Neuron (in vitro differentiated cells): ENCODE data around the gene PLA2G6.

ENCODE experiments used
- H2AFZ ChIP-seq: one replicate; pipeline ENCODE4 v1.6.1; 2013; ENCODE audit warnings: low read depth, mild to moderate bottlenecking, inconsistent platforms, low read length, moderate library complexity
- H3K27me3 ChIP-seq: one replicate; pipeline ENCODE4 v1.6.1; 2013; ENCODE audit warnings: low read length; ENCODE audit not compliant: insufficient read depth
- H3K36me3 ChIP-seq: one replicate; pipeline ENCODE4 v1.6.1; 2013; ENCODE audit warnings: low read length; ENCODE audit not compliant: insufficient read depth
- H3K4me1 ChIP-seq: one replicate; pipeline ENCODE4 v1.6.1; 2013; ENCODE audit warnings: low read length; ENCODE audit not compliant: insufficient read depth
- H3K4me3 ChIP-seq: 2 replicates; pipeline ENCODE4 v1.5.1; 2013; ENCODE audit warnings: mild to moderate bottlenecking, low read length, moderate library complexity
- H3K9me3 ChIP-seq: one replicate; pipeline ENCODE4 v1.6.1; 2013; ENCODE audit warnings: low read length

The PLA2G6 gene

DNA sequence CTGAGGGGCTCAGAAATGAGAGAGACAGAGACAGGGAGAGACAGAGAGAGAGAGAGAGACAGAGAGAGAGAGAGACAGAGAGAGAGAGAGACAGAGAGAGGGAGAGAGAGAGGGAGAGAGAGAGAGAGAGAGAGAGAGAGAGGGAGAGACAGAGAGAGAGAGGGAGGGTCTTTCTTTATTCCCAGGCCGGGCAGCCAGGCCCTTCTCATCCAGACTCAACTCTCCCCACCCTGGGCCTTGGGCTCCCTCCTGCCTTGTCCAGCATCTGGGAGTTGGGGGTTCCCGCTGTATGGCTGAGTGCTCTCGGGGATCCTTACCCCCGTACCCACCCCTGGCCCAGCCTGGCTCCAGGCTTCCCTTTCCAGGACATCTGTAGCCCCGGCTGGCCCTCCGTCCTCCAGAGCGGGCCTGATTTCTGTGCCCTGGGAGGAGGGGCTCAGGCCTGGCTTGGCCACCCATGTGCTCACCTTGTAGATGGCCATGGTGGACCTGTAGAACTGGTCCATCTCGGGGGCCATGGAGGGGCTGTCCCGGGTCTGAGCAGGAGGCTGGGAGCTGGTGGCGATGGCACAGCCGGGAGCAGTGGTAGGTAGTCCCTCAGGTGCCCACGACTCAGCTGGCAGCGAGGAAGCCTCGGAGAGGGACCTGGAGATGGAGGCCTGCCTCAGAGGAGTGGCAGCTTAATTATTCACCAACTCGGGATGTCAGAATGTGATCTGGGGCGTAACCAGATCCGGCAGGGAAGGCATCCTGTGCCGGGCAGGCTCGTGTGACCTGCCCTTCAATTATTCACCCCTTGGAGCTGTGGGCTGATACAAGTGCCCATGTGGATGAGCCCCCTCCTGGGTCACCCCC, 71.4 kb downstream of the PLA2G6 start, which contains the start of gene BAIAP2L2:
TSS of gene BAIAP2L2 (minus strand) at position 677 of the 855 bp plus-strand sequence. CDS start at position 518, 159 bp downstream.
- Histone ChIP-seq H3K9me3 (no peaks in the 10 kb centered on the region), H3K4me1 (no peaks in the 10 kb centered on the region), H3K36me3 (peaks cover 2% of the 10 kb centered on the region), H3K27me3 (no peaks in the 10 kb centered on the region), H3K4me3 (no peak within 1 kb of the TSS), H2AFZ (no peak within 1 kb of the TSS)

DNA sequence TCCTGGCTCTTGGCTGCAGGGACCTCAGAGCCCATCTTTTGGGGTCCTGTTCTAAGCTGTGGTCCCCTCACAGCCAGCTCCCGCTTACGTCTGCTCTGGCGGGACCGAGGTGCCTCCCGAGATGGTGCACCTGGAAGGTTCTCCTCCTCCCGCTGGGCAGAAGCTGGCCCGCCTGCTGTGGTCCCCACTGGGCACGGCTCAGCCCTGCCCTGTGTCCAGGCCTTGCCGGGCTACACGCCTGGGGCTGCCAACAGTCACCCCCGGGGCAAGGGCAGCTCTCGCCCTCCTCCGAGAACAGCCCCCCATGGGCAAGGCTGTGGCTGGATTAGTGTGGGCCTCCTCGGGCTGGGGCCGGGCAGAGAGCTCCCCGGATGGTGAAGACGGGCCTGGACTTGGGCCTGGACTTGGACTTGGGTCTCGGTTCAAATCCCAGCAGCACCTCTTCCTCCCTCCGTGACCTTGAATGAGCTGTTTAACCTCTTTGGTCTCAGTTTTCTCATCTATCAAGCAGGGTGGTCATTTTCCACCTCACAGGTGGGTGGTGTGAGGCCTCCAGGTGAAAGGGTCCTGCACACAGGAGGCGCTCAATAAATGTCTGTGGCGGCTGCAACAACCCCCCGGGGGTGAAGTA, 72.1 kb downstream of the PLA2G6 start:
- H3K27me3 ChIP-seq, result no peaks in the 10 kb centered on the region
- H2AFZ ChIP-seq, result no peak overlapping the region
- no peaks in the 10 kb centered on the region for H3K4me1 ChIP-seq
- H3K9me3 ChIP-seq, result no peaks in the 10 kb centered on the region
- H3K4me3 ChIP-seq, result no peak overlapping the region
- no peaks in the 10 kb centered on the region for H3K36me3 ChIP-seq

DNA sequence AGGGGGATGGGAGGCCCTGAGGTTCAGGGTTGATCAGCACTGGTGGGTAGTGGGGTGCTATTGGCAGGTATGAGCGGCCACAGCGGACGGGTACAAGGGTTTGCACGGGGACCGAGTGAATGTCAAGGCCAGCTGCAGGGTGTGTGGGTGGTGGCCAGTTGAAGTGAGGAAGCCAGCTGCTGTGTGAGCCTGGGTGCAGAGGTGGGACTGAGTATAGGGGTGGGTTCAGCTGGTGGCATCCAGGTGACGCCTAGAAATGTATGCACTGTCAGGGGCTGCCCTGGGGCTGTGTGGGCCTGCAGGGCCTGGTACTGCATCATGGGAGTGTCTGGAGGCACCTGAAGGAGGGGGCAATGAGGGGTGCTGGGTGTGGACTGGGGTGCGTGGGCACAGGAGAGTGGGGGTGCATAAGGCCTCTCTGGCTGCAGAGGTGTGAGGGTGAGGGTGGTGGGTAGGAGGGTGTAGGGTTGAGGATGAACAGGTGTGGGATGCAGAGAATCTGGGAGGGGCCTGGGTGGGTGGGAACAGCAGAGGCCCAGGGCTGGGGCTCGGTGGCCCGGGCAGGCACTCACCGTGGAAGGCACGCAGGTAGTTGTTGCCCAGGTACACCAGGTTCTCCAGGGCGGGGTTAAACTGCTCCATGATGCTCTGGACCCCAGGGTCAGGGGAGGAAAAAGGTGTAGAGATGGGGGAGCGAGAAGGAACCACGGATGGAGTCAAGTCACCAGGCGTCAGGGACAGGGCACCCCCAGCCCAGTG, 72.9 kb downstream of the PLA2G6 start:
- H3K9me3 ChIP-seq, result no peaks in the 10 kb centered on the region
- no peaks in the 10 kb centered on the region for H3K4me1 ChIP-seq
- H3K27me3 ChIP-seq, result no peaks in the 10 kb centered on the region
- H3K36me3 ChIP-seq, result no peaks in the 10 kb centered on the region
- H3K4me3 ChIP-seq, result no peak overlapping the region
- no peak overlapping the region for H2AFZ ChIP-seq

DNA sequence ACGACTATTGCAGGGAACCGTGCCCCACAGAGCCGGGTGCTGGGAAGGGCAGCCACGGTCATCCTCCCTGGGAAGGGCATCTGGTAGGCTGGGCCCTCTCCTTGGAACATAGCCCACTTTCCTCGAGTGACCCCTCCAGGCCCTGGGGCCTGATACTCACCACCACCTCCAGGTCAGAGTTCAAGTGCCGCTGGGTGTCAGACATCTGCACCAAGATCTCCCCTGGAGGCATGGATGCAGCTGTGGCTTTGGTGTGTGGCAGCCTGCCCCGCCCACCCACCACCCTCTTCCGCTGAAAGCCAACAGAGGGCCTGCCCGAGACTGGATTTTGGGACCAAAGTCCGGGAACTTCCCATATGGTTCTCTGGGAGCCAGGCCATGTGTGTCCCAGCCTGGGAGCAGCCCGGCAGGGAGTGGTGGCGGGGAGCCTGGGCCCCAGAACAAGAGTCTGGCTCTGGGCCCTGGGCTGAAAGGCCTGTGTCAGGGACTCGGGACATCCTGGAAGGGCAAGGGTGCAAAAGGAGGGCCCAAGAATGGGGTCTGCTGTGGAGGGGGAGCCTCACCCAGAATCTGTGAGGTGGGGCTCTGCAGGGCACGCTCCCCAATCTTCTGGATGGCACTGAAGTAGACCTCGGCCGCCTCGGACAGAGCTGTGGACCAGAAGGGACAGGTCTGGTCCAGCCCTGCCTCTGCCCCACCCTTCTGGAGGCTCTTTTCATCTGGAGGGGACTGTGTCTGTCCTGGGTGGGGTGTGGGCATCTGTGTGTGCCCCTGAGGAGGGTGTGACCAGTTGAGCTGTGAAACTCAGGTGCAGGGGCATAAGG, 73.7 kb downstream of the PLA2G6 start:
- Histone ChIP-seq H3K4me3 (no peak overlapping the region), H3K36me3 (no peaks in the 10 kb centered on the region), H3K9me3 (no peaks in the 10 kb centered on the region), H3K4me1 (no peaks in the 10 kb centered on the region), H2AFZ (no peak overlapping the region), H3K27me3 (no peaks in the 10 kb centered on the region)

DNA sequence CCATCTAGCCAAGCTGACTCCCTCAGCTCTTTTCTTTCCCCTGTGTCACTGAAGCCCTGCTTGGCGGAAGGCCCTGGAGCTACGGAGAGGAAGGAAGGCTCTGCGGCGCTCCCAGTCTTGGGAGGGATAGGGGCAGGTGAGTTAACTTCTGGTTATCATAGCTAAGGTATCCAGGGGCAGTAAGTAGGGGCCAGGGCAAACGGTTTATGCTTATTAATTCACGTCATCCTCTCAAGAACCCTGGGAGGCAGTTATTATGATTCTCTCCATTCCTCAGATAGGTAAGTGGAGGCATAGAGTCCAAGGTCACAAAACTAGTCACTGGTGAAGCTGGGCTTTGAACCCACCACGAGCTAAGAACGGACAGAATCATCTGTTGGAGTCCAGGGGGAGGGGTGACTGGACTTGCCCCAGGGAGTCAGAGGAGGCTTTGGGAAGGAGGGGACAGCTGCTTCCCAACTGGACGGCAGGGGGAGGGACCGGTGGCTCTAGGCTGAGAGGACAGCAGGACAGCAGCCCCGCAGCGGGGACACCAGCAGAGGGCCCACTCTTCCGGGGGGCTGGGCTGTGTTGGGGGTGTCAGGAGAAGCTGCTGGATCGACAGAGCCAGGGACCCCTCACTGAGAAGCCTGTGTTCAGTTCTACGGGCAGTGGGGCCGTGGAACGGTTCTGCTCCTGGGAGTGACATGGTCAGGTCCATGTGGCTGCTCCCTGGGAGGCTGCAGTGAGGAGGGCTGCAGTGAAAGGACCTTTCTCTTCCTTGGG, 74.6 kb downstream of the PLA2G6 start:
- Histone ChIP-seq H3K4me1 (no peaks in the 10 kb centered on the region), H3K9me3 (no peaks in the 10 kb centered on the region), H3K27me3 (no peaks in the 10 kb centered on the region), H2AFZ (no peak overlapping the region), H3K36me3 (no peaks in the 10 kb centered on the region), H3K4me3 (no peak overlapping the region)

DNA sequence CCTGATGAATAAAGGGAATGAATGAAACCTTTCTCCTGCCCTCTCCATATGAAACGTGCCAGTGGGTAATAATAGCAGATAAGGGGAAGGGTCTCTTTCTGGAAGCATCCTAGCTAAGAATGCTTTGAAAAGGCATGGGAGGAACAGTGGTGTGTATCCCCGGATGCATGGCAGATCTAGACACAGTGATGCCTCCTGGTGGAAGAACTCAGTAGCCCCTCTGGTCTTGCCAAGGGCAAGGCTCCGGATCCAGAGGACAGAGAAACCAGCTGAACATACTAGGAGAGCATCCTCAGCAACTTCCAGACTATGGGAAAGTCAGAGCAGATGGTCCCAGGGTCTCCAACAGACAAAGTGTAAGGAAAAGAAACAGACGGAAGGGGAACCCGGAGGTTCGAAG, 77.5 kb downstream of the PLA2G6 start:
- H3K9me3 ChIP-seq, result no peaks in the 10 kb centered on the region
- no peak overlapping the region for H2AFZ ChIP-seq
- no peaks in the 10 kb centered on the region for H3K4me1 ChIP-seq
- H3K27me3 ChIP-seq, result no peaks in the 10 kb centered on the region
- H3K4me3 ChIP-seq, result no peak overlapping the region
- no peaks in the 10 kb centered on the region for H3K36me3 ChIP-seq

DNA sequence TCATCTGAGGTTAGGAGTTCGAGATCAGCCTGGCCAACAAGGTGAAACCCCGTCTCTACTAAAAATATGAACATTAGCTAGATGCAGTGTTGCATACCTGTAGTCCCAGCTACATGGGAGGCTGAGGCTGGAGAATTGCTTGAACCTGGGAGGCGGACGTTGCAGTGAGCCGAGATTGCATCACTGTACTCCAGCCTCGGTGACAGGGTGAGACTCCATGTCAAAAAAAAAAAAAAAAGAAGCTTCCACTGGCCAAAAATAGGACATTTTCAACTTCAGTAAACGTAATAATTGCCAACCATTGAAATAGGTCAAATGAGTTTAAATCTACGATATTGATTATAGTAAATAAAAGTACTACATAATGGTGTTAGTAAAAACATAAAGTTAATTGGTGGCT, 78.0 kb downstream of the PLA2G6 start:
- no peaks in the 10 kb centered on the region for H3K4me1 ChIP-seq
- H3K4me3 ChIP-seq, result no peak overlapping the region
- no peaks in the 10 kb centered on the region for H3K27me3 ChIP-seq

DNA sequence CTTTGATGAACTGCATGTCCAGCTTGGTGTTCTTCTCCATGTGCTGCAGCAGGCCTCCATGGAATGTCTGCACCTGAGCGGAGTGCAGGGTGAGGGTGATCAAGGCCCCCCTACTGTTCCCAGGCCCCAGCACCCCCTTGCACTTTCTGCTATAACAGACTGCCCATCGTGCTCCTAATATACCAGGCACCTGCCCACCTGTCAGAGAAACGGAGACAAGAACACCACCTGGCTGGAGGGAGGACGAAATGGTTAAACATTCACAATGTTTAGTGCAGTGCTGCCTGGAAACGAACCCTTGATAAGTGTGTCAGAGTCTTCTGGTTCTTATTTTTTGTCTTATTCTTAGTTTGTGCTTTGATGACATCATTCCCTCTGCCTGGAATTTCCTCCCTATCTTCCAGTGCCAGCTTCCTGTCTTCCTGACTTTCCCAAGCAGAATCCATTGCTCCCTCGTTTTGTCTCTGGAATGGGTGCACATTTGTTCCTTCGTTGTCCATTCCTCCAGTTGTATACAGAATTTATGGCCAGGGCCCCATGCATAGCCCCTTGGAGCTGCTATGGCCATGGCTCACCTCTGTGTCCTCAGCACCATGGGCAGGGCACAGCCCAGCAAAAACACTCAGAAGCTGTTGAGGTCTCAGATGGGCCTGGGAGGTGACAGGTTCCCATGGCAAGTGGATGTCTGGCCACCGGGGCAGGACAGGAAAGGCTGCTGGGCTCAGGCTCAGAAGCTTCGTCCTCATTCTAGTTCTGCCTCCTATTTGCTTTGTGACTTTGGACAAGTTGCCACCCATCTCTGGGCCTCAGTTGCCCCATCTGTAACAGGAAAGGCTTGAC, 83.0 kb downstream of the PLA2G6 start:
- Histone ChIP-seq H3K36me3 (no peaks in the 10 kb centered on the region), H2AFZ (no peak overlapping the region), H3K27me3 (no peaks in the 10 kb centered on the region), H3K4me3 (no peak overlapping the region), H3K4me1 (peaks cover 5% of the 10 kb centered on the region), H3K9me3 (no peaks in the 10 kb centered on the region)

More for the DNA sequence above, 78.0 kb downstream of the PLA2G6 start:
- Histone ChIP-seq H3K36me3 (no peaks in the 10 kb centered on the region), H3K9me3 (no peaks in the 10 kb centered on the region), H2AFZ (no peak overlapping the region)

DNA sequence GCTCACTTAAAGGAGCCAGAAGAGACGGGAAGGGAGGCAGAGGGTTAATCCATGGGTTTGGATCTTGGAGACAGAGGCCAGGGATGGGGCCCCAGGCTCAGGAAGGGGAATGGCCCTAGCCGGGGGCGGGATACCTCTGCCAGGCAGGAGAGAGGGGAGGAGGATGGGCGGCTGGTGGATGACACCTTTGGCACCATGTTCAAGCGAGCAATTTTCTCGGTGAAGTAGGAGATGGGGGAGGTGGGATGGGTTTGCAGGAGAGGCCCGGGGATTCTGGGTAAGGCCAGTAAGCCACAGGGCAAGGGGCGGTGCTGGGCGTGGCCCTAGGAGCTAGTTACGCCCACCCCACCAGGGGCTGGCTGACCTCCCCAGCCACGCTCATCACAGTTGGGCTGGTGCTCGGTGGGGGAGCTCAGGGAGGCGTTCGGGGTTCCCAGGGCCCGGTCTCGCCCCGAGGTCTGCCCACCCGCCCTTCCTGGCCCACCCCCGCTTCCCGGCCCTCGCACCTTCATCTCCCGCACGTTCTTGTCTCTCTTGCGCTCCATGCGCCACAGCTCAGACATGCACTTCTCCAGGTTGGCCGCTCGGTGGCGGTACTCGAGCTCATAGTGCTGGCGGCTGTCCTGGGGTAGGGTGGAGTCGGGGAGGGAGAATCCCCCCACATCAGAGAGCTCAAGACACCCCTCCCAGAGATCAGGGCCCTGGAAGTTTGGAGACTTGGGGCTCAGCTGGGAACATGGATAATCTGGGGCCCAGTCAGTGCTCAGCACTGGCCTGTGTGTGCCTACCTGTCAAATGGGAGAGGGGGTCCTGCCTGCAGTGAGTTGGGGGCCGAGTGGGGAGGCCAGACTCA, 83.8 kb downstream of the PLA2G6 start:
- H3K4me1 ChIP-seq, result peaks cover 5% of the 10 kb centered on the region
- no peaks in the 10 kb centered on the region for H3K27me3 ChIP-seq
- no peaks in the 10 kb centered on the region for H3K9me3 ChIP-seq
- H2AFZ ChIP-seq, result no peak overlapping the region
- no peak overlapping the region for H3K4me3 ChIP-seq
- no peaks in the 10 kb centered on the region for H3K36me3 ChIP-seq

DNA sequence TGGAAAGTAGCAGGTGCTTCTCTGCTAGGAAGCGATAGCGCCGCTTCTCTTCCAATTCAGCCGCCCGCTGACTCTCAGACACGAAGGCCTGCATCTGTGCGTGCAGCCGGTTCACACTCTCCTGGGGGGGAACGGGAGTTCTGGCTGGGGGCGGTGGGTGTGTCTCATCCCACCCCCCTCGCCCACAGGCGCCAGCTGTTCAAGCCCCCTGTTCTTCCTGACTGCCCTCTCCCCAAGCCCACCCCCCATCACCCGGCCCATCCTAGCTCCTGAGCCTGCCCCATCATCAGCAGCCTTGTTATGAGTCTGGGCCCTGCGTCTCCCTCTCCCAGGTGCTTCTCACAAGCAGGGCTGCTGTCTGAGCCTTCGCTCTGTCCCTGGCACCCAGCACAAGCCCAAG, 84.6 kb downstream of the PLA2G6 start:
- H3K27me3 ChIP-seq, result no peaks in the 10 kb centered on the region
- no peak overlapping the region for H3K4me3 ChIP-seq
- H3K36me3 ChIP-seq, result no peaks in the 10 kb centered on the region
- H3K9me3 ChIP-seq, result no peaks in the 10 kb centered on the region
- H2AFZ ChIP-seq, result no peak overlapping the region
- peaks cover 5% of the 10 kb centered on the region for H3K4me1 ChIP-seq

DNA sequence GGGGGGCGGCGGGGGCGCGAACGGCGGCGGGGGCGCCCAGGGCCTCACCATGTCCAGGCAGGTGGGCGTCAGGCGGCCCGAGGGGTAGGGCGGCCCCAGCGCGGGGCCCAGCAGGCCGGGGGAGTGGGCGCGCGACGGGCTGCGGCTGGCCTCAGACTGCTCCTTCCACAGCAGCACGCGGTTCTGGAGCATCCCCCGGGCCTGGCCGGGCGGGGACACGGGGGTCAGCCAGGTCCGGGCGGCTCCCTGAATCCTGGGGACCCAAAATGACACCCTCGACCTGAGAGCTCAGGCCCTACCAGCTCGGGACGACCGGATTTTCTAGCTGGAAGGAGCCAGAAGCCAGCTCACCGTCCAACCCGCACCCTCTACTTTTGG, 92.2 kb downstream of the PLA2G6 start:
- Histone ChIP-seq H3K4me1 (peaks cover 4% of the 10 kb centered on the region), H3K4me3 (no peak overlapping the region), H3K9me3 (no peaks in the 10 kb centered on the region), H3K36me3 (no peaks in the 10 kb centered on the region), H3K27me3 (no peaks in the 10 kb centered on the region), H2AFZ (no peak overlapping the region)
